Breast epithelium (tissue), 4 donors: ENCODE results near the gene QPCTL. TPM values are rescaled to one million over a fixed set of nuclear protein-coding genes. Genes with fewer than 3 reads are reported as not detected.
A peak's percentile ranks its signal among the peaks of the same experiment; 100 is the strongest.

Source experiments
- DNase-seq, 2 donors: peaks; one replicate each; pipeline ENCODE4 v3.0.0-alpha.2; 2019; ENCODE audit warnings: low spot score in 2 of 2
- H3K27ac ChIP-seq, 2 donors: fragments of 200-600 bp; sonication (generic) in 1 of 2; one replicate each; pipeline ENCODE4 v1.5.1; 2016 to 2019; ENCODE audit warnings: mild to moderate bottlenecking in 1 of 2
- H3K27me3 ChIP-seq, 2 donors: fragments of 200-600 bp; sonication (generic) in 1 of 2; one replicate each; pipeline versions ENCODE4 v1.5.1 to v1.6.0; 2017 to 2019; ENCODE audit warnings: control low read depth in 1 of 2, mild to moderate bottlenecking in 1 of 2
- H3K36me3 ChIP-seq: fragments of 200-600 bp; one replicate; pipeline ENCODE4 v1.5.1; 2019
- H3K4me1 ChIP-seq, 2 donors: fragments of 200-600 bp; sonication (generic); one replicate each; pipeline ENCODE4 v1.5.1; 2016 to 2019; ENCODE audit warnings: control low read depth in 1 of 2
- H3K4me3 ChIP-seq, 3 donors: fragments of 200-600 bp; sonication (generic); 1 replicate in 2 of 3; 2 replicates in 1 of 3; pipeline ENCODE4 v1.5.1; 2016 to 2019; ENCODE audit warnings: mild to moderate bottlenecking in 3 of 3, moderate library complexity in 2 of 3
- H3K9me3 ChIP-seq, 2 donors: fragments of 200-600 bp; sonication (generic) in 1 of 2; one replicate each; pipeline ENCODE4 v1.5.1; 2016 to 2019; ENCODE audit warnings: control low read depth in 1 of 2
- CTCF ChIP-seq, 3 donors: fragments of 450-650 bp; IDR thresholded peaks; one replicate each; pipeline ENCODE4 v1.5.1; 2016 to 2017; ENCODE audit warnings: antibody characterized with exemption in 3 of 3, mild to moderate bottlenecking in 3 of 3, moderate library complexity in 3 of 3
- POLR2A ChIP-seq: fragments of 450-650 bp; IDR thresholded peaks from one replicate; pipeline ENCODE4 v1.6.1; 2016; ENCODE audit warnings: antibody characterized with exemption, mild to moderate bottlenecking, moderate library complexity
- POLR2AphosphoS5 ChIP-seq, 3 donors: sonication (generic); formaldehyde crosslinking; IDR thresholded peaks; one replicate each; pipeline ENCODE4 v1.6.1; 2017; ENCODE audit warnings: antibody characterized with exemption in 3 of 3
- intact Hi-C: fragments of 100-400 bp; cut with DNase I; formaldehyde crosslinking; loops from one replicate; pipeline ENCODE4 v1.15.1; 2023; ENCODE audit warnings: low total_unique reads
- total RNA-seq, 3 donors: library from RNA; depleted of rRNA; stranded (reverse); fragments of >200 nt; gene quantifications; one replicate each; pipeline ENCODE4 v1.1.0, GENCODE V29; 2016

QPCTL gene
- total RNA-seq, 3 donors from 2014 or later = 6.1 to 9.4 (median 7.2) TPM

GRCh38 chr19:45667620-45668341 lies 24.7 kb upstream of the QPCTL start, which contains the start of gene GIPR:
TSS of gene GIPR (plus strand) at chr19:45668221. CDS start at chr19:45669521, 1,300 bp downstream.
- no peaks in the 10 kb centered on the region for H3K36me3 ChIP-seq
- peak in 1 of 2 donors; percentile 38 for DNase-seq
- peak within 1 kb of the TSS; percentile 21 to 25 for H3K27ac ChIP-seq
- peaks cover 0 to 5% of the 10 kb centered on the region in 2 donors for H3K4me1 ChIP-seq
- intact Hi-C loops = loop anchor here (10.0 kb wide), 1 partner anchor 543 kb away; no protein-coding TSS in a partner anchor
- peak within 1 kb of the TSS; percentile 0 to 66 (median 45) for H3K4me3 ChIP-seq
- H3K27me3 ChIP-seq = peaks cover 2 to 13% of the 10 kb centered on the region in 2 donors
- H3K9me3 ChIP-seq = no peaks in the 10 kb centered on the region
- TF ChIP-seq POLR2A = no peak
- TF ChIP-seq POLR2AphosphoS5 (IDR thresholded peaks at IDR 0.05) = no peak
- TF ChIP-seq CTCF (IDR thresholded peaks at IDR 0.05) = no peak

GRCh38 chr19:45668342-45668871 lies 24.1 kb upstream of the QPCTL start:
- H3K27me3 ChIP-seq = peaks cover 2 to 13% of the 10 kb centered on the region in 2 donors
- peak overlapping the region; percentile 21 to 25 for H3K27ac ChIP-seq
- peaks cover 0 to 5% of the 10 kb centered on the region in 2 donors for H3K4me1 ChIP-seq
- H3K9me3 ChIP-seq = no peaks in the 10 kb centered on the region
- TF ChIP-seq CTCF (IDR thresholded peaks at IDR 0.05) (no peak), POLR2AphosphoS5 (IDR thresholded peaks at IDR 0.05) (no peak), POLR2A (no peak)
- H3K36me3 ChIP-seq = no peaks in the 10 kb centered on the region
- no peak for DNase-seq
- intact Hi-C loops = loop anchor here (10.0 kb wide), 1 partner anchor 544 kb away; no protein-coding TSS in a partner anchor
- H3K4me3 ChIP-seq = peak overlapping the region in 2 of 3 donors; percentile 45 to 66

GRCh38 chr19:45670670-45671453 lies 21.6 kb upstream of the QPCTL start:
- H3K4me1 ChIP-seq = peaks cover 0 to 5% of the 10 kb centered on the region in 2 donors
- peak overlapping the region in 2 of 3 donors; percentile 42 to 47 for H3K4me3 ChIP-seq
- DNase-seq = peak; percentile 83 to 84
- H3K27me3 ChIP-seq = peaks cover 2 to 8% of the 10 kb centered on the region in 2 donors
- TF ChIP-seq POLR2AphosphoS5 (IDR thresholded peaks at IDR 0.05) (no peak), CTCF (IDR thresholded peaks at IDR 0.05) (no peak), POLR2A (no peak)
- H3K36me3 ChIP-seq = no peaks in the 10 kb centered on the region
- intact Hi-C loops = no loop called here
- H3K9me3 ChIP-seq = no peaks in the 10 kb centered on the region
- H3K27ac ChIP-seq = peak overlapping the region; percentile 36 to 60

GRCh38 chr19:45674946-45675345 lies 17.5 kb upstream of the QPCTL start:
- H3K27ac ChIP-seq = no peak overlapping the region
- H3K4me1 ChIP-seq = no peaks in the 10 kb centered on the region
- no peaks in the 10 kb centered on the region for H3K36me3 ChIP-seq
- intact Hi-C loops = no loop called here
- H3K9me3 ChIP-seq = no peaks in the 10 kb centered on the region
- peaks cover 2 to 8% of the 10 kb centered on the region in 2 donors for H3K27me3 ChIP-seq
- TF ChIP-seq POLR2AphosphoS5 (IDR thresholded peaks at IDR 0.05) = no peak
- no peak for TF ChIP-seq POLR2A
- no peak for TF ChIP-seq CTCF (IDR thresholded peaks at IDR 0.05)
- DNase-seq = no peak
- H3K4me3 ChIP-seq = no peak overlapping the region
